ENCODE measurements around the gene ACTL6A. TPM values are rescaled to one million over a fixed set of nuclear protein-coding genes. Genes with fewer than 3 reads are reported as not detected.

Gene ACTL6A
- total RNA-seq, 4 donors from 2014 or later: 34.1 to 67.3 (median 48.7) TPM

DNA sequence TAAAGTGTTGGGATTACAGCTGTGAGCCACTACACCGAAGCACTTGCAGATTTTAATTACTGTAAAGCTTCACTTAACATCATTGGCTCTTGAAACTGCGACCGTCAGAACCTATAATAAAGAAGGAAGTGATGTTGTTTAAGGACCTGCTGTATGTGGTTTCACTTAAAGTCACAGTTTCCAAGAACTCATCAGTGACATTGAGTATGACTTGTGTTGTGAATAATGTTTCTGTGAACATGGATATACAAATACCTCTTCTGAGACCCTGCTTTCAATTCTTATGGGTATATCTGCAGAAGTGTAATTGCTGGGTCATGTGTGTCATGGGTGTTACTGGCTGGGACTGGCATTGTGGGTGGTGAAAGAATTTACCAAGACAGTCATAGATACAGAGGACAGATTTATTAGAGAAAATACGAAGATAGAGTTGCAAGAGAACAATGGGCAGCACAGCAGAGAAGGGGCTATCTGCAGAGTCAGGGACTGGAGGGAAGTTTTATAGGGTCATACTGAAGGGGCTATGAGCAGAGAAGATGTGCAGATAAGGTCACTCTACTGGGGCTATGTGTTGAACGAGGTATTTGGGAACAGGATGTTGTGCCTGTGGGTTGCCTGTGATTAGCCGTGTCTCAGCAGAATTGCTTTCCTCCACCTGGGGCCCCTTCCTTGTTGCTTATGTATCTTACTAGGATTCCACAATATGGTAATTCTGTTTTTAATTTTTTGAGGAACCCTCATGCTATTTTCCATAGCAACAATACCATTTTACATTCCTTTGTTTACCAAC lies 46.4 kb downstream of the ACTL6A start:
- no peak for TF ChIP-seq POLR2A (IDR thresholded peaks at IDR 0.05)
- TF ChIP-seq, protein P1, sequence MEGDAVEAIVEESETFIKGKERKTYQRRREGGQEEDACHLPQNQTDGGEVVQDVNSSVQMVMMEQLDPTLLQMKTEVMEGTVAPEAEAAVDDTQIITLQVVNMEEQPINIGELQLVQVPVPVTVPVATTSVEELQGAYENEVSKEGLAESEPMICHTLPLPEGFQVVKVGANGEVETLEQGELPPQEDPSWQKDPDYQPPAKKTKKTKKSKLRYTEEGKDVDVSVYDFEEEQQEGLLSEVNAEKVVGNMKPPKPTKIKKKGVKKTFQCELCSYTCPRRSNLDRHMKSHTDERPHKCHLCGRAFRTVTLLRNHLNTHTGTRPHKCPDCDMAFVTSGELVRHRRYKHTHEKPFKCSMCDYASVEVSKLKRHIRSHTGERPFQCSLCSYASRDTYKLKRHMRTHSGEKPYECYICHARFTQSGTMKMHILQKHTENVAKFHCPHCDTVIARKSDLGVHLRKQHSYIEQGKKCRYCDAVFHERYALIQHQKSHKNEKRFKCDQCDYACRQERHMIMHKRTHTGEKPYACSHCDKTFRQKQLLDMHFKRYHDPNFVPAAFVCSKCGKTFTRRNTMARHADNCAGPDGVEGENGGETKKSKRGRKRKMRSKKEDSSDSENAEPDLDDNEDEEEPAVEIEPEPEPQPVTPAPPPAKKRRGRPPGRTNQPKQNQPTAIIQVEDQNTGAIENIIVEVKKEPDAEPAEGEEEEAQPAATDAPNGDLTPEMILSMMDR (IDR thresholded peaks at IDR 0.05): no peak
- no peak overlapping the region for H3K4me3 ChIP-seq (ENCODE audit: low read depth, poor library complexity, severe bottlenecking)
- WGBS, 2 donors: 71 to 76% methylated on average over 6 of the region's 6 CpGs
- intact Hi-C loops (cut with DNase I; ENCODE audit: low total_unique reads): no loop called here
- no peak for DNase-seq (ENCODE audit: low spot score in 2 of 2)

DNA sequence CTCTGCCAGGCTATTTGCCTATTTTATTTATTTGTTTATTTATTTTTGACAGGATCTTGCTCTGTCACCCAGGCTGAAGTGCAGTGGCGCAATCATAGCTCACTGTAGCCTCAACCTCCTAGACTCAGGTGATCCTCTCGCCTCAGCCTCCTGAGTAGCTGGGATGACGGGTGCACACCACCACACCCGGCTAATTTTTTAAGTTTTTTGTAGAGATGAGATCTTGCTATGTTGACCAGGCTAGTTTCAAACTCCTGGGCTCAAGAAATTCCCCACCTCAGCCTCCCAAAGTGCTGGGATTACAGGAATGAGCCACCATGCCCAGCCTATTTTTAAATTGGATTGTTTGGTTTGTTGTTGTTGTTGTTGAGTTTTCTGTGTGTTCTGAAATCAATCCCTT lies 47.3 kb downstream of the ACTL6A start:
- WGBS, 2 donors: 96 to 97% methylated on average over 4 of the region's 4 CpGs
- no peak overlapping the region for H3K4me3 ChIP-seq (ENCODE audit: low read depth, poor library complexity, severe bottlenecking)
- DNase-seq (ENCODE audit: low spot score in 2 of 2): no peak
- TF ChIP-seq POLR2A (IDR thresholded peaks at IDR 0.05): no peak
- TF ChIP-seq, protein P1 (IDR thresholded peaks at IDR 0.05): no peak
- intact Hi-C loops (cut with DNase I; ENCODE audit: low total_unique reads): no loop called here

DNA sequence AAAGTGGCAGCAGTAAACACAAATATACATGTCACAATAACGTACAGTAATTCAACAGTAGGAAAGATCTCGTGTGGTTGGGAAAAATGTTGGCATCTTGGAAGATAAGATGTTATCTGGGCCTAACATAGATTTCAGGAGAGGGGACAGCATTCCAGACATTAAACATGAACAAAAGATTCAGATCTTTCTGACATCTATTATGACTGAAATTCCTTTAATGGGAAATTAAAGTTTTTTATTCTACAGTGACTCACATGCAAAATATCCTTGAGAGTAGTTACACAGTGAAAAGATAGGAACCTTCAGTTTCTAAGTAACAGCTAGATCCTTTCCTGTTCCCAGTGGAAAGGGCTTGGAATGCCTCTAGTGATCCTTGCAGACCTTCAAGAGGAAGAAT lies 51.1 kb downstream of the ACTL6A start:
- WGBS, 2 donors: 66 to 78% methylated on average over 2 of the region's 2 CpGs
- intact Hi-C loops (cut with DNase I; ENCODE audit: low total_unique reads): no loop called here
- no peak overlapping the region for H3K4me3 ChIP-seq (ENCODE audit: low read depth, poor library complexity, severe bottlenecking)

DNA sequence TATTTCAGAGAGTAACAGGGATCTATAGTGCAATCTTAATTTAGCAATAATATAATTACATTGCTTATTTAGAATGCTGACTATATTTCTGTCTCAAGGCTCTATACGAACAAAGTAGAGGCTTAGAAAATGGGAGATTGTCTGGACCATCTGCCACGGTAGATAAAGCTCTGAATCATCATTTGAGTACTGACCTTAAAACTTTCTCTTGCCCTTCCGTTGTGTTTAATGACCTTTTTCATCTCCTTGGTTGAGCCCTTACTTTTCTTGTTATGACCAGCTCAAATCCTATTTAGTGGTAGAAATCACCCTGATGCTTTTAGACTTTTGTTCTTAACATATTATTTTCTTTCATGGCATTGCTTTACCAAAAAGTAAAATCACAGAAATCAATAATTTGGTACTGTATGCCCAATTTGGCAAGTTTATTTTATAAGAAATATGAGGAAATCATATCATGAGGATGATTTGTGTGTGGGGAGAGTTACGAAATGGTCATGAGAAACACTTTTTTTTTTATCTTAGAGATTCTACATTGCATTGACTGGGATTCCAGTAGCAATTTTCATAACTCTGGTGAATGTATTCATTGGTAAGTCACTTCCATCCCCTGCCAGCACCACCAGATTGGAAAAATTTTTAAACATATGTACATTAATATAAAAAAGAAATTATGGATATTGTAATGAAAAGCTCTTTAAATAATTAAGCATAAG lies 52.9 kb downstream of the ACTL6A start:
- DNase-seq (ENCODE audit: low spot score in 2 of 2): no peak
- WGBS, 2 donors: 88% methylated on average over 4 of the region's 4 CpGs
- TF ChIP-seq POLR2A (IDR thresholded peaks at IDR 0.05): no peak
- TF ChIP-seq, protein P1 (IDR thresholded peaks at IDR 0.05): no peak
- intact Hi-C loops (cut with DNase I; ENCODE audit: low total_unique reads): no loop called here
- no peak overlapping the region for H3K4me3 ChIP-seq (ENCODE audit: low read depth, poor library complexity, severe bottlenecking)

More for the DNA sequence above, 51.1 kb downstream of the ACTL6A start:
- DNase-seq (ENCODE audit: low spot score in 2 of 2): no peak
- TF ChIP-seq POLR2A (IDR thresholded peaks at IDR 0.05): no peak
- TF ChIP-seq, protein P1 (IDR thresholded peaks at IDR 0.05): no peak

DNA sequence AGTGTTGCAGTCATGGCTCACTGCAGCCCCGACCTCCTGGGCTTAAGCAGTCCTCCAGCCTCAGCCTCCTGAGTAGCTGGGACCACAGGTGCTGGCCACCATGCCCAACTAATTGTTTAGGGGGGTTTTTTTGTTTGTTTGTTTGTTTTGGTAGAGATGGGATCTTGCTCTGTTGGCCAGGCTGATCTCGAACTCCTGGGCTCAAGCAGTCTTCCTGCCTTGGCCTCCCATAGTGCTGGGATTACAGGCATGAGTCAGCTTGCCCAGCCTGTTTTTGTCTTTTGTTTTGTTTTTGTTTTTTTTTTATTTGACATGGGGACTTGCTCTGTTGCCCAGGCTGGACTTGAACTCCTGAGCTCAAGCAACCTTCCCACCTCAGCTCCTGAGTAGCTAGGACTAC lies 59.3 kb downstream of the ACTL6A start:
- no peak for TF ChIP-seq POLR2A (IDR thresholded peaks at IDR 0.05)
- TF ChIP-seq, protein P1 (IDR thresholded peaks at IDR 0.05): no peak
- no peak overlapping the region for H3K4me3 ChIP-seq (ENCODE audit: low read depth, poor library complexity, severe bottlenecking)
- 95 to 96% methylated on average over 2 of the region's 2 CpGs for WGBS, 2 donors
- no peak for DNase-seq (ENCODE audit: low spot score in 2 of 2)
- intact Hi-C loops (cut with DNase I; ENCODE audit: low total_unique reads): no loop called here
